HG03064 (cell line): ENCODE results near the gene PTPN12.

Source experiments
- ATAC-seq: cut with Tn5 transposase; IDR thresholded peaks from one replicate; pipeline ENCODE4 v1.9.1; 2021; ENCODE audit warnings: low read depth; ENCODE audit not compliant: unreplicated experiment

The PTPN12 gene

DNA sequence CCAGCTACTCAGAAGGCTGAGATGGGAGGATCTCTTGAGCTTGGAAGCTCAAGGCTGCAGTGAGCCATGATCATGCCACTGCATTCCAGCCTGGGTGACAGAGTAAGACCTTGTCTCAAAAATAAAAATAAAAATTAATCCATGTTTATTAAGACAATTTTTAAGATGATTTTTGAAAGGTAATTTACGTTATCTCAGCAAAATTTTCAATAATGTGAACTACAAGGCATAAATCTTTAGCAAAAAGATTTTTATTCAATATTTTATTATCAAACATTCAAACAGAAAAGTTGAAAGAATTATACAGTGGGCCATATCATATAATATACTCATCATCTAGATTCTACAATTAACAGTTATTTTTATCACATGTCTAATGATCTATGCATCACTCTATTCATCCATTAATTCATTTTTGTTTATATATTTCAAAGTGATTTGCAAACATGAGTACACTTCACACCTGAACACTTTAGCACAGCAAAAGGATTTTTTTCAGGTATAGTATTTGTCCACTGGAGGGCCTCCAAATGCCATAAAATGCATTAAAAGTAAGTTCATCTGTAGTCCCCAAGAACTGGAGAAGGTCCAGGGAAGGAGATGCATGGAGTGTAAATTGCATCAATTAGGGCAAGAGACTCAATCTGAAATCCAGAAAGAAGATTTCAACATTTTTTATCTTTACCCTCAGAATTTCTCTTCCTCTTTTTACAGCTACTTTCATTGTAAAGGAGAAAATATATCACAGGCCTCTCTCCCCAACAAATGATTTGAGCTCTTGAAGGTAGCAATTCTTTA lies 120.5 kb downstream of the PTPN12 start:
- no peak for ATAC-seq

DNA sequence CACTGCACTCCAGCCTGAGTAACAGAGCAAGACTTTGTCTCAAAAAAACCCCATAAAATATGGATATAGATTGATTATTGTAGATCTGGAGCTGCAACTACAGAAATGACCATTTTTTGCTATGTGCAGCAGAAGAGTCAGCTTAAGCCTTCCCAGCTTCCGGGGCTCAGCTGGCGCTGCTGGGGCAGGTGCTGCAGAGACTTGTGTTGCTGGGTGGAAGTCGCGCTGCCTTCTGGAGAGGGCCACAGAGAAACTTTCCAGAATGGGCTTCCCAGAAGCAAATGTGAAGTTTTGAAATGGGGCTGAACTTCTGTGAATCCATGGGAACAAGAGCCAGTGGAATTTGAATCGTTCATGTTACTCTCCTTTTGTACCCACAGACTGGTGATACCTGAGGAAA lies 121.8 kb downstream of the PTPN12 start:
- ATAC-seq: no peak

GRCh38 chr7:77661816-77662215 lies 124.7 kb downstream of the PTPN12 start:
- no peak for ATAC-seq

DNA sequence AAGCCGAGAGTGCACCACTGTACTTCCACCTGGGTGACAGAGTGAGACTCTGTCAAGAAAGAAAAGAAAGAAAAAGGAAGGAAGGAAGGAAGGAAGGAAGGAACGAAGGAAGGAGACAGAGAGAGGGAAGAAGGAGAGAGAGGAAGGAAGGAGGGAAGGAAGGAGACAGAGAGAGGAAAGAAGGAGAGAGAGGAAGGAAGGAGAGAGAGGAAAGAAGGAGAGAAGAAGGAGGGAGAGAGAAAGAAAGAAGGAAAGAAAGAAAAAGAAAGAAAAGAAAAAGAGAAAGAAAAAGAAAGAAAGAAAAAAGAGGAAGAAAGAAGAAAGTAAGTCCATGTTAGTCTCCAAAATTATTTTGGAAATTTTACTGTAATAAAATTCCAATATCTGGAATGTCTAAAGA lies 125.8 kb downstream of the PTPN12 start:
- ATAC-seq: no peak

GRCh38 chr7:77664715-77665114 lies 127.6 kb downstream of the PTPN12 start:
- ATAC-seq: no peak

DNA sequence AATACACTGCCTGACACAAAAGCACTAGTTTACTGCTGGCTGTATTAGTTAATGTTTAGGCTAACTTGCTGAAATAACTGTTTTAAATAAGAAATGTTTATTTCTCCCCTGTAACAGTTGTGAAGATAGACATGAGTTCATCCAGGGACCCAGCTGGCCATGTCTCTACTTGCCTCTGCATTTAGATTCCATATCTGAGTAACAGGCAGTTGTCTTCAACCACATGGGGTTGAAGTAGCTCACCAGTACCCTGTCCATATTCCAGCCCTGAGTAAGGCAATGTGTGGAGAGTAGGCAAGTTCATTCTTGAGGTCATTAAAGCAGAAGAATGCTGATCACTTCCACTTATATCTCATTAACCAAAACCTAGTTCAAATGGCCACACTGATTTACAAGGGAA lies 128.1 kb downstream of the PTPN12 start:
- ATAC-seq: no peak

DNA sequence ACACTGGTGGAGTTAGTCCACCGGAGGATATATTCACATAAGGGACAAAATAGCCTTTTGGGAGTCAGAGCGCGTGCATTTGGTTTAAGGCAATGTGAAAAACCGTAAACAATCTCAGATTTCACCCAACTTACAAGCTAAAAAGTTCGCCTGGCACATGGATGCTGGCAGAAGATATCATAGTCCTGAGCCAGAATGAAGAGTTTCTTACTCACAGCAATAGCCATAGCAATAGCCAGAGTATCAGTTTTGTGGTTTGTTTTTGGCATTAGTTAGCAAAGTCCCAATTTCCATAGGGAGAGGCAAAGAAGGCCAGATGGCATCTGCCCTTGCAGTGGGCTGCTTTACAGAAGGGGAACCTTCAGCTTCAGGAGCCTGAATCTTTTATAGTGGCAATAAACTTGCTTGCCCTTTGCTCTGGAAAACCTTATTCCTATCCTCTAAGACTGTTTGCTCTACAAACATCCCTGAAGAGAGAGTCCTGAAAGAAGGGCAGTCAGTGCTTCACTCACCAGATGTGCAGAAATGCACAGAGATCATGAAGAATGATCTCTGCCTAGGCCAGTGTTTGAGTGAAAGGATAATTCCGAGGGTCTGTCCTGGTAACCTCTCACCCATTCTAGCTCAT lies 130.5 kb downstream of the PTPN12 start:
- no peak for ATAC-seq

- ATAC-seq: no peak
These were observed 137.8 kb downstream of the PTPN12 start for GRCh38 chr7:77674878-77675277.

DNA sequence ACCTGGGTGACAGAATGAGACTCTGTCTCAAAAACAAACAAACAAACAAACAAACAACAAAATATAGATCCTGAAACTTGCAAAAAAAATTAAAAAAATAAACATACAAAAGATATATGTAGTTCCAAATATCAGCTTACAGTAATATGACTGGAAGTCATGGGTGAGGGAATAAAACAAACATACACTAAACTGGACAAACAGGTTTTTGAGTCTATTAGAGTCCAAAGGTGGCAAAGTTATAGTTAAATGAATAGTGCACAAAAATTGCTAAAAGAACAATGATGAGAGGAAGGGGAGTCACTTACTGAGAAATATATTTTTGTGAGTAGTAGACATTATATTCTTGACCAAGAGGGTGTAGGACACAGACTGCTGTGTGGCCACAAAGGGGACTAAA lies 142.5 kb downstream of the PTPN12 start:
- no peak for ATAC-seq

DNA sequence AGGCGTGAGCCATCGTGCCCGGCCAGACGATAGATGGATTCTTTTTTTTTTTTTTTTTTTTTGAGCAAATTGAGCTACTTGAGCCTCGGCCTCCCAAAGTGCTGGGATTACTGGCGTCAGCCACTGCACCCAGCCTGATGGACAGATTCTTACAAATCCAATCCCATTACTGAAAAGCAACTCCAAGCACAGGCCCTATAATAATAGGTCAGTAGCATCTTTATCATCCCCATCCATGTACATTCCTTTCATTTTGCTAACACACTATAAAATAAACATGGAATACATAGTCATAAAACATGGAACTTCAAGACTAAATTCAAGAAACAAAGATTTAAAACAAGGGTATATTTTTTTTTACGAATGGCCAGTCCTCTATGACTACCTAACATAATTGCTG lies 143.2 kb downstream of the PTPN12 start:
- ATAC-seq: no peak

DNA sequence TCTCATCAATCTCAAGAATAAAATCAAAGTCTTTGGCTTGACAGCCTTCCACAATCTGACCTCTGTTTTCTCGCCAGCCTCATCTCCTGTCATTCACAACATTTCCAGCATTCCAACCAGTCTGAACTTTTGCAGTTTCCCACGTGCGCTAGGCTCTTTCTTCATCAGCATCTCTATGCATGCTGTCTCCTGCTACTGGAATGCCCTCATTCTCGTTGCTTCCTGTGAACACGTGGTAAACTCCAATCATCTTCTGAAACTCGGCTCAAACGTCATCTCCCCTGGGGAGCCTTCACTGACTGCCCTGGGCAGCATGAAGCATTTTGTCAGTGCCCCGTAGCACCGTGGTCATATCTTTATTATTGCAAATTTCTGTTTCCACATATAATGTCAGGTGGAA lies 146.9 kb downstream of the PTPN12 start:
- ATAC-seq: no peak

- no peak for ATAC-seq
These were observed 148.1 kb downstream of the PTPN12 start for GRCh38 chr7:77685233-77685632.

- ATAC-seq: no peak
These were observed 150.1 kb downstream of the PTPN12 start for GRCh38 chr7:77687100-77687746.

DNA sequence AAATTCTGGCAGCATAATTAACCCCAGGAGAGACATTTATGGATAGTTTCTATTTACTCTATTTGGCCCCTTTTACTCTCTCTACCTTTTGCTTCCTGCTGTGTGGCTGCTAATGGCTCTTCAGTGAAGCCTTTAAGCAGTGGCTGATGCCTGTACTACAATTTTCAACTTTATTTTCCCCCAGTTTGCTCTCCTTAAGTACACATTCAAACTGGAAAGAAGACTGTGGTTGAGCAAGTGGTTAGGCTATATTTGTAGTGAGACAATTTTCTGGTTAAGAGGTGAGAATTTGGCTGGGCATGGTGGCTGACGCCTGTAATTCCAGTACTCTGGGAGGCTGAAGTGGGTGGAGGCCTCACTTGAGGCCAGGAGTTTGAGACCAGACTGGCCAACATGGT lies 150.7 kb downstream of the PTPN12 start:
- no peak for ATAC-seq
